ENCODE results near the gene USP36. TPM values are rescaled to one million over a fixed set of nuclear protein-coding genes. Genes with fewer than 3 reads are reported as not detected.
"Not testable (repeated sequence)": the region's sequence is repeated elsewhere in the genome, so short reads cannot be mapped to it uniquely, and the experiment has no call there.

Gene USP36
- total RNA-seq (10 to 100 TPM; 64.6 to 68.1 TPM), polyA plus RNA-seq (10 to 100 TPM in 1 of 2 donors, 1 to 10 TPM in 1; 5.9 to 33.4 TPM)
- long read RNA-seq, donor 1, partial matches to known transcripts = 20 of 39 reads
- long read RNA-seq, donor 1, other reads (novel, unspliced or antisense) = 17 of 39 reads
- long read RNA-seq, donor 2, partial matches to known transcripts = 11 of 24 reads
- long read RNA-seq, donor 2, other reads (novel, unspliced or antisense) = 12 of 24 reads

DNA sequence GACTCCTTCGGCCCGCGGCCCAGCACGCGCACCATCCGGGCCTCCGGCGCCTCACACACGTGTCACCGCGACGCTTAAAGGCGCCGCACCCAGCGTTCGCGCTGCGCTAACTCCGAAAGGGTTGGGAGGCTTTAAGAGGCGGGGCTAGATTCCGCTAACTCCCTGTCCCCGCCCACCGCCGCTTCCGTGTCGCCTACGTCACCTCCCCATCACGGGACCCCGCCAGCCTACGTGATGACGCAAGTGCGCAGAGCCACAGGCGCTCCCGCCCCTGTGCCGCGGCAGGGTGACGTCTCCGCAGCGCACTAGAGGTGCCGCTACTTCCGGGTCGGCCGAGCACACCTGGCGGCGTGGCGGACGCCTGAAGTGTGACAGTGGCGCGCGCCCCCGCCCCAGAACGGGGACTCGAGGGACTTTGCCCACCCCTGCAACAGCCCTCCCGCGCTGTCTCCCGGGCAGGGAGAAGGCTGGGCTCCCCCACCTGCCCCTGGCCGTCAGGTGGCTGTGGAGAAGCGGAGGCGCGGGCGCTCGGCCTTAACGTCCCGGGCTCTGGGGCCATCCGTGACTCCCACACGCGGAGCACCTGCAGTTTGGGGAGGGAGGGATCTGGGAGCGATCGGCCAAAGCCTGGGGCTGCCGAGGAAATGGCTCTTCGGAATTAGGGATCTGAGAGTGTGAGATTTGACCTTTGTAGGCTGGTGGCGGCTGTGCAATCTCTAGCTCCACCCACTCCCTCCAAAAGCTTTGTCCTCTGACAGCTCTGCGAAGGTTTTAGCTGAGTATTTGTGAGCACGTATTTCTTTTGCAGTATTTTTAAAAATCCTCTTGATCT lies at the start of gene USP36:
TSS of gene USP36 (minus strand) at position 35 of the 832 bp plus-strand sequence. CDS start 4,451 bp downstream, outside the sequence.
- H3K4me3 ChIP-seq (ENCODE audit: low read length in 2 of 2) = peak within 1 kb of the TSS; percentile 72 to 93
- no peaks in the 10 kb centered on the region for H3K36me3 ChIP-seq (ENCODE audit: control insufficient read depth in 1 of 2, insufficient read depth in 2 of 2, low read length in 1 of 2)
- ATAC-seq (ENCODE audit: low FRiP score) = peak; percentile 97
- intact Hi-C loops (cut with DNase I) = no loop called here
- peak; percentile 99 to 100 for DNase-seq
- H3K4me1 ChIP-seq (ENCODE audit: control insufficient read depth in 1 of 2, insufficient read depth in 2 of 2, low read length in 2 of 2) = no peaks in the 10 kb centered on the region
- H3K27me3 ChIP-seq (ENCODE audit: control insufficient read depth in 1 of 2, insufficient read depth in 2 of 2, low read length in 1 of 2) = no peaks in the 10 kb centered on the region
- H3K27ac ChIP-seq (ENCODE audit: low read depth in 1 of 2, low read length in 2 of 2) = peak within 1 kb of the TSS; percentile 69 to 78
- 1% methylated on average over 73 to 74 of the region's 74 CpGs for whole genome bisulfite sequencing, 2 donors
- H3K9me3 ChIP-seq (ENCODE audit: control insufficient read depth, low read length) = no peaks in the 10 kb centered on the region

DNA sequence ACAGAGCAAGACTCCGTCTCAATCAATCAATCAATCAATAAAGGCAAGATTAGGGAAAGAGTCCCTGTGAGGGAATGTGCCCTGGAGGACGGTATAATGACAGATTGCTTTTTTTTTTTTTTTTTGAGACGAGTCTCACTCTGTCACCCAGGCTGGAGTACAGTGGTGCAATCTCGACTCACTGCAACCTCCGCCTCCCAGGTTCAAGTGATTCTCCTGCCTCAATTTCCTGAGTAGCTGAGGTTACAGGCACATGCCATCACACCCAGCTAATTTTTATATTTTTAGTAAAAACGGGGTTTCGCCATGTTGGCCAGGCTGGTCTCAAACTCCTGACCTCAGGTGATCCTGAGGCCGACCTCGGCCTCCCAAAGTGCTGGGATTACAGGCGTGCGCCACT lies 49.5 kb upstream of the USP36 start:
- H3K9me3 ChIP-seq (ENCODE audit: control insufficient read depth, low read length); DNase-seq; H3K27me3 ChIP-seq (ENCODE audit: control insufficient read depth in 1 of 2, insufficient read depth in 2 of 2, low read length in 1 of 2); H3K4me3 ChIP-seq (ENCODE audit: low read length in 2 of 2); H3K27ac ChIP-seq (ENCODE audit: low read depth in 1 of 2, low read length in 2 of 2); ATAC-seq (ENCODE audit: low FRiP score); H3K4me1 ChIP-seq (ENCODE audit: control insufficient read depth in 1 of 2, insufficient read depth in 2 of 2, low read length in 2 of 2); intact Hi-C loops (cut with DNase I); H3K36me3 ChIP-seq (ENCODE audit: control insufficient read depth in 1 of 2, insufficient read depth in 2 of 2, low read length in 1 of 2): not testable (repeated sequence)
- 86 to 88% methylated on average over 10 to 11 of the region's 11 CpGs for WGBS, 2 donors

DNA sequence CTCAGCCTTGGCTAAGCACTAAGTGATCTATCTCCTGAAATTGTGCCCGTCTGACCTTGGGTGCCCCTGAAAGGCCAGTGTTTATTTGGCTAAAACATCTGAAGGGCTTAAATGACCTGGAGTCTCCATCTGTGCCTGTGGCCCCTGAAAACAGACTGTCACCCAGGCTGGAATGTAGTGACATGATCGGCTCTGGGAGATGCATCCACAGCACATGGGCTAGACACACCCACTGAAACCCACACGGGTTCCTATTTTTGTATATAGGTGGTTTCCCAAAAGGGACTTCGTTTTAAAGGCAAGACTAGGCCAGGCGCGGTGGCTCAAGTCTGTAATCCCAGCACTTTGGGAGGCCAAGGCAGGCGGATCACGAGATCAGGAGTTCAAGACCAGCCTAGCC lies 48.9 kb upstream of the USP36 start:
- WGBS, 2 donors = 45 to 56% methylated on average over 8 of the region's 8 CpGs
- no peaks in the 10 kb centered on the region for H3K9me3 ChIP-seq (ENCODE audit: control insufficient read depth, low read length)
- no peaks in the 10 kb centered on the region for H3K4me1 ChIP-seq (ENCODE audit: control insufficient read depth in 1 of 2, insufficient read depth in 2 of 2, low read length in 2 of 2)
- H3K4me3 ChIP-seq (ENCODE audit: low read length in 2 of 2) = no peak overlapping the region
- peaks cover 0 to 1% of the 10 kb centered on the region in 2 donors for H3K36me3 ChIP-seq (ENCODE audit: control insufficient read depth in 1 of 2, insufficient read depth in 2 of 2, low read length in 1 of 2)
- no peaks in the 10 kb centered on the region for H3K27me3 ChIP-seq (ENCODE audit: control insufficient read depth in 1 of 2, insufficient read depth in 2 of 2, low read length in 1 of 2)
- intact Hi-C loops (cut with DNase I) = no loop called here
- DNase-seq (no peak), ATAC-seq (ENCODE audit: low FRiP score) (no peak)
- no peak overlapping the region for H3K27ac ChIP-seq (ENCODE audit: low read depth in 1 of 2, low read length in 2 of 2)

DNA sequence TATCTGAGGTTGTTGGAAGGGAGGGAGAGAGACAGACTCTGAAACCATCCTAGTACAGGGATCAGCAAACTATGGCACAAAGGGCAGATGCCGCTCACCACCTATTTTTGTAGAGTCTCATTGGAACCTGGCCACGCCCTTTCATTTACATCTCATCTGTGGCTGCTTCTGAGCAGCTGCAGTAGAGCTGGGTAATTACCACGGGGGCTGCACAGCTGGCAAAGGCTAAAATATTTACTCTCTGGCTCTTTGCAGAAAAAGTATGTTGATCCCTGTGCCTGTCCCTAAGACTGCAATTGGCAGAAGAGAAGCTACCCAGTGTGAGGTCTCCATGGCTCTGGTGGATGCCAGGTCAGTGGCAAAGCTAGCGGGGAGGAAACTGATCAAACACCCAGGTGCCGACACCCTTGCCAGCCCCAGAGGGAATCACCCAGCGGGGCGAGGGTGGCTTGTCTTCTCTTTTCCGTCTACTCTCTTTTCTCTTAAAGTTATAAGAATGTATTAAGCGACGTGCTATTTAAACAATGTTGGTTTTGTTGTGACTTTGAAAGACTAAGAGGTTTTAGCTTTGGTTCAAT lies 48.4 kb upstream of the USP36 start:
- Histone ChIP-seq H3K36me3 (ENCODE audit: control insufficient read depth in 1 of 2, insufficient read depth in 2 of 2, low read length in 1 of 2) (peaks cover 0 to 1% of the 10 kb centered on the region in 2 donors), H3K9me3 (ENCODE audit: control insufficient read depth, low read length) (no peaks in the 10 kb centered on the region), H3K27ac (ENCODE audit: low read depth in 1 of 2, low read length in 2 of 2) (no peak overlapping the region), H3K4me1 (ENCODE audit: control insufficient read depth in 1 of 2, insufficient read depth in 2 of 2, low read length in 2 of 2) (no peaks in the 10 kb centered on the region), H3K27me3 (ENCODE audit: control insufficient read depth in 1 of 2, insufficient read depth in 2 of 2, low read length in 1 of 2) (no peaks in the 10 kb centered on the region), H3K4me3 (ENCODE audit: low read length in 2 of 2) (no peak overlapping the region)
- no peak for ATAC-seq (ENCODE audit: low FRiP score)
- no peak for DNase-seq
- intact Hi-C loops (cut with DNase I) = no loop called here
- WGBS, 2 donors = 64 to 71% methylated on average over 10 of the region's 10 CpGs

DNA sequence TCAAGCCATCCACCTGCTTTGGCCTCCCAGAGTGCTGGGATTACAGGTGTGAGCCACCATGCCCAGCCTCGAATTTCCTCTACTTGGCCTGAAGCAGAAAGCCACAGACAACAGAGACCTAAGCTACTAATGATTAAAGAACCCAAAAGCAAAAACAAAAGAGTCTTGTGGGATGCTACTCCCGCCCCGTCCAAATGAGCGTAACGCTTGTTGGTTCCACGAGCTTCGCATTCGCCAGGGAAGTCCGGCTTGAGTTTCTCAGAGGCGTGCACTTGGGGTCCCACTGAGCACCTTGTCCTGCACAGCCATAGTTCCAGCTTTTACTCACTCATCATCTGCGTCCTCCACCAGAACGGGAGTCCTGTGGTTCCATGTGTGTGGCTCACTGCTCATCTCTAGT lies 46.3 kb upstream of the USP36 start:
- Histone ChIP-seq H3K4me1 (ENCODE audit: control insufficient read depth in 1 of 2, insufficient read depth in 2 of 2, low read length in 2 of 2) (no peaks in the 10 kb centered on the region), H3K36me3 (ENCODE audit: control insufficient read depth in 1 of 2, insufficient read depth in 2 of 2, low read length in 1 of 2) (peaks cover 0 to 1% of the 10 kb centered on the region in 2 donors), H3K9me3 (ENCODE audit: control insufficient read depth, low read length) (no peaks in the 10 kb centered on the region), H3K4me3 (ENCODE audit: low read length in 2 of 2) (no peak overlapping the region), H3K27ac (ENCODE audit: low read depth in 1 of 2, low read length in 2 of 2) (no peak overlapping the region), H3K27me3 (ENCODE audit: control insufficient read depth in 1 of 2, insufficient read depth in 2 of 2, low read length in 1 of 2) (no peaks in the 10 kb centered on the region)
- ATAC-seq (ENCODE audit: low FRiP score) (no peak), DNase-seq (no peak)
- intact Hi-C loops (cut with DNase I) = no loop called here
- 92 to 94% methylated on average over 12 of the region's 12 CpGs for WGBS, 2 donors

DNA sequence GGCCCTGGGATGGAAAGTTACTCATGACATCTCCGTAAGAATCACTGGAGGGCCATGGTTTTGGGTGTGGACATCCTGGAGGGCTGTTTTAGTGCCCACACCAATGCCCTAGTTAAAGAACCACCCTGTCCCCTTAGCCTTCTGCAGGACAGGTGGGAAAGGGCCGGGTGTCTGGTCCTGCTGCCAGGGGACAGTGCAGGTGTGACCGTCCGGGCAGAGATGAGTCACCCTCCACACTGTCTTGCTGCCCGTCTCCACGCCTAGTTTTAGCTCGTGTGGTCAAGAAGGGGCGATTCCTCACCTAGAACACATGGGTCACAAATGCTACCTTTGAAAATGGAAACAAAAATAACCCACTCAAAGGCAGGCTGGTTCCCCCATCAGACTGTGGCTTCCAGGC lies 45.3 kb upstream of the USP36 start:
- no peaks in the 10 kb centered on the region for H3K4me1 ChIP-seq (ENCODE audit: control insufficient read depth in 1 of 2, insufficient read depth in 2 of 2, low read length in 2 of 2)
- no peak for DNase-seq
- WGBS, 2 donors = 82 to 83% methylated on average over 8 of the region's 8 CpGs
- peak overlapping the region in 1 of 2 donors; percentile 8 for H3K27ac ChIP-seq (ENCODE audit: low read depth in 1 of 2, low read length in 2 of 2)
- intact Hi-C loops (cut with DNase I) = no loop called here
- no peaks in the 10 kb centered on the region for H3K27me3 ChIP-seq (ENCODE audit: control insufficient read depth in 1 of 2, insufficient read depth in 2 of 2, low read length in 1 of 2)
- H3K36me3 ChIP-seq (ENCODE audit: control insufficient read depth in 1 of 2, insufficient read depth in 2 of 2, low read length in 1 of 2) = no peaks in the 10 kb centered on the region
- H3K9me3 ChIP-seq (ENCODE audit: control insufficient read depth, low read length) = no peaks in the 10 kb centered on the region
- no peak overlapping the region for H3K4me3 ChIP-seq (ENCODE audit: low read length in 2 of 2)
- ATAC-seq (ENCODE audit: low FRiP score) = no peak

DNA sequence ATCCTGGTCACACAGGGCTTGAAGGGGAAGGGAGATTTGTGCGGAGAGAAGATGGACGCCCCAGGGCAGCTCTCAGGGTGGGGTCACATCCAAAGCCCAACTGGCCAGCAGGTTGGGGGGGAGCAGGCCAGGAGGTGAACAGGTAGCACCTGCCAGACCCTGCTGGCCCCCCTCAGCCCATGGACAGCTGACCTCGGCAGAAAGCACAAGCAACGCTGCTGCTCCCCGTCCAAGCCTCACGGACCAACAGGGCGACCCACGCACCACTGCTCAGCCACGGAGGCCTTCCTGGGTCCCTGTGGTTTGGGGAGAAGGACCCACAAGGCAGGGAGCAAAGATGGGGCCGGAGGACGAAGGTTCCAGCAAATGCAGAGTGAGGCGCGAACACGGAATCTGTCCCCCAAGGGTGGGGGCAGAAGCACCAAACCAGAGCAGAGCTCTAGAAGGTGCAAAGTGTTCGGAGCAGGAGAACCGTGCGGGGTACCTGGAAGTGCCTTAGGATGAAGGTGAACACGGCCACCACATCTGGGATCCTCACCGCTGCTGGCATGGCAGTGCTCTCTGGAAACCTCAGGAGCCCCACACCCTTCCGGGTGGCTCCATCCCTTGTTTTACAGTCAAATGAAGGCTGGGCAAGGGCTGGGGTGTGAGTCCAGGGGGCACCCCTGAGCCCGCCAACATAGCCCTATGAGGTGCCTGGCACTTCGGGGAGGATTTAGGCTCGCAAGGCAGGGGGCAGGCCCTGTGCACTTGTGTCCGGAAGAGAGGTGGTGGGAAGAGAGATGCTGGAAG lies 44.5 kb upstream of the USP36 start:
- no peaks in the 10 kb centered on the region for H3K9me3 ChIP-seq (ENCODE audit: control insufficient read depth, low read length)
- DNase-seq (no peak), ATAC-seq (ENCODE audit: low FRiP score) (no peak)
- H3K36me3 ChIP-seq (ENCODE audit: control insufficient read depth in 1 of 2, insufficient read depth in 2 of 2, low read length in 1 of 2) = no peaks in the 10 kb centered on the region
- no peaks in the 10 kb centered on the region for H3K27me3 ChIP-seq (ENCODE audit: control insufficient read depth in 1 of 2, insufficient read depth in 2 of 2, low read length in 1 of 2)
- H3K27ac ChIP-seq (ENCODE audit: low read depth in 1 of 2, low read length in 2 of 2) = peak overlapping the region in 1 of 2 donors; percentile 2
- H3K4me3 ChIP-seq (ENCODE audit: low read length in 2 of 2) = no peak overlapping the region
- no peaks in the 10 kb centered on the region for H3K4me1 ChIP-seq (ENCODE audit: control insufficient read depth in 1 of 2, insufficient read depth in 2 of 2, low read length in 2 of 2)
- intact Hi-C loops (cut with DNase I) = loop anchor here (5.0 kb wide), 2 partner anchors 37 to 87 kb away; no protein-coding TSS in a partner anchor
- WGBS, 2 donors = 88 to 91% methylated on average over 24 of the region's 24 CpGs

DNA sequence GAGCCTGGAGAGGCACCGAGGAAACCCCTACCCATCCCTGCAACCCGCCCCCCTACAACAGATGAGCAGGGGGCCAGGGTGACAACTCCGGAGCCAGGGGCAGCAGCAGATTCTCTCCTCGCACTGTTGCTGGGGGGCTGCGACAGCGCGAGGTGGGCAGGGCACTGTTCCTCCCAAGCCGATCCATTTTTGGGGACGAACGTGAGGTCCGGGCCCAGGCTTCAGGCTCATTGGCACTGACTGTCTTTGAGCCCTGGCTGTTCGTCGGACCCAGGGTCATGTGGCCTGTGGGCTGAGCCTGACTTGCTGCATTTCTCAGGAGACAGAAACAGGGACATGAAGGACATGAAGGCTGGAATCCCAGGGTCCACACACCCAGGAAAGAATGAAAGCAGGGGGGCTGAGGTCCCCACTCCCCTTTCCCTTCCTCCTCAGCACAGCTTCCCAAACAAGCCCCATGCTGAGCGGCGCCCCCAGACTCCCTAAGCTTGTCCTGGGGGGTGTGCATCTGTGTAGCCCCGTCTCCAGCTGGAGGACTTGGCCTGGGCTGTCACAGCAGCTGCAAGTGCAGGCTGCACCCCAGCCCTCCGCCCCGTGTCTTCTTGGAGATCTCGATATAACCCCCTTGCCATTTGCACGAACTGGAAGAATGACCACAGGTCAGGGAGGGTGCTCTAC lies 43.7 kb upstream of the USP36 start:
- no peaks in the 10 kb centered on the region for H3K4me1 ChIP-seq (ENCODE audit: control insufficient read depth in 1 of 2, insufficient read depth in 2 of 2, low read length in 2 of 2)
- H3K27ac ChIP-seq (ENCODE audit: low read depth in 1 of 2, low read length in 2 of 2) = peak overlapping the region in 1 of 2 donors; percentile 89
- WGBS, 2 donors = 21 to 24% methylated on average over 19 to 20 of the region's 20 CpGs
- no peak overlapping the region for H3K4me3 ChIP-seq (ENCODE audit: low read length in 2 of 2)
- no peaks in the 10 kb centered on the region for H3K9me3 ChIP-seq (ENCODE audit: control insufficient read depth, low read length)
- ATAC-seq (ENCODE audit: low FRiP score) (peak; percentile 13), DNase-seq (no peak)
- H3K27me3 ChIP-seq (ENCODE audit: control insufficient read depth in 1 of 2, insufficient read depth in 2 of 2, low read length in 1 of 2) = no peaks in the 10 kb centered on the region
- H3K36me3 ChIP-seq (ENCODE audit: control insufficient read depth in 1 of 2, insufficient read depth in 2 of 2, low read length in 1 of 2) = no peaks in the 10 kb centered on the region
- intact Hi-C loops (cut with DNase I) = loop anchor here (5.0 kb wide), 2 partner anchors 38 to 88 kb away; no protein-coding TSS in a partner anchor

All from aorta (tissue), 5 donors.